Inflammatory macrophage treated with lipopolysaccharide for 4 hours (primary cell): ENCODE measurements around the gene NAALAD2.
"Not testable (repeated sequence)": the region's sequence is repeated elsewhere in the genome, so short reads cannot be mapped to it uniquely, and the experiment has no call there.

Experiments
- DNase-seq: peaks from one replicate; pipeline ENCODE4 v3.0.0-alpha.2; 2020

NAALAD2 gene

GRCh38 chr11:90134478-90135003 is at the start of gene NAALAD2:
Gene NAALAD2 (plus strand): TSS chr11:90134663. CDS start chr11:90134759, 96 bp downstream.
- DNase-seq, result no peak

- DNase-seq, result not testable (repeated sequence)
Observed at GRCh38 chr11:90085650-90086049, 48.8 kb upstream of the NAALAD2 start, which contains the start of gene UBTFL1. Gene UBTFL1 (plus strand): TSS chr11:90085950. CDS start chr11:90085950, 0 bp downstream.

- not testable (repeated sequence) for DNase-seq
Observed at GRCh38 chr11:90088731-90089130, 45.7 kb upstream of the NAALAD2 start.

GRCh38 chr11:90095230-90095924 is 39.1 kb upstream of the NAALAD2 start:
- DNase-seq, result not testable (repeated sequence)

GRCh38 chr11:90098261-90098660 is 36.2 kb upstream of the NAALAD2 start:
- not testable (repeated sequence) for DNase-seq

- no peak for DNase-seq
Observed at GRCh38 chr11:90100431-90100830, 34.0 kb upstream of the NAALAD2 start.

- no peak for DNase-seq
Observed at GRCh38 chr11:90113541-90113940, 20.9 kb upstream of the NAALAD2 start.

- no peak for DNase-seq
Observed at GRCh38 chr11:90120191-90120590, 14.3 kb upstream of the NAALAD2 start.

GRCh38 chr11:90124371-90124770 is 10.1 kb upstream of the NAALAD2 start:
- no peak for DNase-seq

GRCh38 chr11:90124946-90125345 is 9.5 kb upstream of the NAALAD2 start:
- no peak for DNase-seq

GRCh38 chr11:90133560-90134477 is 644 bp upstream of the NAALAD2 start:
- no peak for DNase-seq

GRCh38 chr11:90135016-90135415 is 553 bp downstream of the NAALAD2 start:
- DNase-seq, result no peak

- no peak for DNase-seq
Observed at GRCh38 chr11:90148900-90149299, 14.4 kb downstream of the NAALAD2 start.

GRCh38 chr11:90166982-90167573 is 32.6 kb downstream of the NAALAD2 start:
- DNase-seq, result not testable (repeated sequence)

GRCh38 chr11:90167704-90168103 is 33.2 kb downstream of the NAALAD2 start:
- DNase-seq, result not testable (repeated sequence)

- DNase-seq, result no peak
Observed at GRCh38 chr11:90168571-90168970, 34.1 kb downstream of the NAALAD2 start.

GRCh38 chr11:90171359-90171758 is 36.9 kb downstream of the NAALAD2 start:
- no peak for DNase-seq

- no peak for DNase-seq
Observed at GRCh38 chr11:90176069-90176468, 41.6 kb downstream of the NAALAD2 start.

GRCh38 chr11:90178751-90179150 is 44.3 kb downstream of the NAALAD2 start:
- no peak for DNase-seq

GRCh38 chr11:90179923-90180322 is 45.5 kb downstream of the NAALAD2 start:
- no peak for DNase-seq

- DNase-seq, result no peak
Observed at GRCh38 chr11:90187839-90188238, 53.4 kb downstream of the NAALAD2 start.

GRCh38 chr11:90189011-90189410 is 54.5 kb downstream of the NAALAD2 start:
- no peak for DNase-seq
